ENCODE results near the gene UGGT1.

UGGT1 gene

GRCh38 chr2:128232965-128233789 lies 142.2 kb downstream of the UGGT1 start:
- DNase-seq = peak; percentile 88

GRCh38 chr2:128233790-128234395 lies 142.9 kb downstream of the UGGT1 start:
- no peak for DNase-seq

GRCh38 chr2:128234613-128235012 lies 143.6 kb downstream of the UGGT1 start:
- no peak for DNase-seq

GRCh38 chr2:128235581-128235980 lies 144.6 kb downstream of the UGGT1 start:
- DNase-seq = no peak

GRCh38 chr2:128236491-128237035 lies 145.6 kb downstream of the UGGT1 start:
- DNase-seq = no peak

- DNase-seq = no peak
Measured at GRCh38 chr2:128237081-128237534, 146.1 kb downstream of the UGGT1 start.

- DNase-seq = no peak
Measured at GRCh38 chr2:128237911-128238697, 147.1 kb downstream of the UGGT1 start.

- no peak for DNase-seq
Measured at GRCh38 chr2:128241896-128242295, 150.9 kb downstream of the UGGT1 start.

Measured in stimulated activated CD4-positive, alpha-beta T cell treated with anti-CD3 and anti-CD28 coated beads, Interleukin-4, amount 100 ng/mL, for 1 hour (primary cell).